Activated T-helper 9 cell treated with anti-CD3 and anti-CD28 coated beads, Interleukin-2, amount 50 U/mL, for 16 hours (primary cell): ENCODE results near the gene HSPA2.
A peak's percentile ranks its signal among the peaks of the same experiment; 100 is the strongest.
"Not testable (repeated sequence)": the region's sequence is repeated elsewhere in the genome, so short reads cannot be mapped to it uniquely, and the experiment has no call there.

Experiments
- DNase-seq: peaks from one replicate; pipeline ENCODE4 v3.0.0-alpha.2; 2020; ENCODE audit warnings: low read depth

HSPA2 gene

DNA sequence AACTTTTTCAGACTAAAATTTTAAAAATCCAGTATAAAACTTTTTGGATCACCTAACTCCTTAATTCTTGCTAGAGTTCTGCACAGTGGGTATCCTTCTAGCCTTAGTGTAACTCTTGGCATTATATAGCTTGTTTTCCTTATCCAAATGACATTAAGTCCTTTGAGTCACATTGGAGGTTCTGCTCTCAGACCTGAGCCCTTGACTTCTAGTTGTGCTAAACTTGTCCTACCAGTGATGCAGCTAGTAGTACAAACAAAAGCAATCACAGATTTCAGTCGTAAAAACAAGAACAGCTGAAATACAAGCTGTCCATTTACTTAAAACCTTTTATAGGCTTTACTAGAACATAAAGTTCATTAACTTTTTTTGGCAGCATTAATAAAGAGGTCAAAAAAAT, 25.5 kb upstream of the HSPA2 start:
- DNase-seq, result no peak

GRCh38 chr14:64516969-64517368, 23.6 kb upstream of the HSPA2 start:
- DNase-seq, result no peak

GRCh38 chr14:64517667-64518066, 22.9 kb upstream of the HSPA2 start:
- DNase-seq, result not testable (repeated sequence)

DNA sequence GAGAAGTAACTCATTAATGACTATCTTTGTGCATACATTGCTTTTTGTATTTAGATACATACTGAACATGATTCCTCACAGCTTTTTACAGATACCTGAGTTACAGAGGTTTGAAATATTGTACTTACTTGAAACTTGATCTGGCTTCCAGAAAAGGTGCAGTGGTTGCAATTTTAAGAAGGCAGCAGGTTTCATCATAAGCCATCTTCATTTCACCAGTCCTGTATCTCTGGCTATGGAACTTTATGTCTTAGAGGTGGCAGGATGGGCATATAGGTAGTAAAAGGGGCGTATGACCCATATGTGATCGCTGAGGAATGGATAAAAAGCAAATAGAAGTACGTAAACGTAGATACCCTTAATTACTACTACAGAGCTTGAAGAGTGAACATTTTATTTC, 22.3 kb upstream of the HSPA2 start:
- no peak for DNase-seq

DNA sequence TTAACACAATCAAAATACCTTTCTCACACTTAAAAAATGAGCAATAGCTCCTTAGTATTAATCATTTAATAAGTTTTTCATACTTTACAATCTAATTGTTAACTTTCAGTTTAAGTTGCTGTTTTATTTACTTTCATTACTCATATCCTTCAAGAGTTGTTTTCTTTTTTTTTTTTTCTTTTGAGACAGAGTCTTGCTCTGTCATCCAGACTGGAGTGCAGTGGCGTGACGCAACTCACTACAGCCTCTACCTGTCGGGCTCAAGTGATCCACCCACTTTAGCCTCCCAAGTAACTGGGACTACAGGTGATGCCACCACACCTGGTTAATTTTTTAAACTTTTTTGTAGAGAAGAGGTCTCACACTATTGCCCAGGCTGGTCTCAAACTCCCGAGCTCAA, 19.8 kb upstream of the HSPA2 start:
- no peak for DNase-seq

- no peak for DNase-seq
These were observed 17.8 kb upstream of the HSPA2 start for GRCh38 chr14:64522591-64523355.

DNA sequence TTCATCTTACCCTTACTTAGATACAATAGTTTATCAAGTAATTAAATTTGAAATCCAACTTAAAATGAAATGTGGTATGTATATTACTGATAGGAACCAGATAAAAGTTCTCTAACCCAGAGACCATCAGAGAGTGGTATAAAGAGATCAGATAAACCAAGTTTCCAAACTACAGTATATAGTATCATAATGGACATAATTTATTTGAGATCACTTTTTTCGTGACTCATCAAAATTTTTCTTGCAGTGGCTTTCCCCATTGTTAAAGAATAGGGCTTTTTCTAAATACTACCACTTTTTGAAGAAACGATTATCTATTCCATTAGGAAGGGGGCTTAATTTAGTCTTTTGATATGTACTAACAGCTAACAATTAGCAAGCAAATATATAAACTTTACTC, 15.2 kb upstream of the HSPA2 start:
- no peak for DNase-seq

GRCh38 chr14:64531567-64531966, 9.0 kb upstream of the HSPA2 start:
- DNase-seq, result no peak

GRCh38 chr14:64536488-64537245, 3.9 kb upstream of the HSPA2 start:
- no peak for DNase-seq

DNA sequence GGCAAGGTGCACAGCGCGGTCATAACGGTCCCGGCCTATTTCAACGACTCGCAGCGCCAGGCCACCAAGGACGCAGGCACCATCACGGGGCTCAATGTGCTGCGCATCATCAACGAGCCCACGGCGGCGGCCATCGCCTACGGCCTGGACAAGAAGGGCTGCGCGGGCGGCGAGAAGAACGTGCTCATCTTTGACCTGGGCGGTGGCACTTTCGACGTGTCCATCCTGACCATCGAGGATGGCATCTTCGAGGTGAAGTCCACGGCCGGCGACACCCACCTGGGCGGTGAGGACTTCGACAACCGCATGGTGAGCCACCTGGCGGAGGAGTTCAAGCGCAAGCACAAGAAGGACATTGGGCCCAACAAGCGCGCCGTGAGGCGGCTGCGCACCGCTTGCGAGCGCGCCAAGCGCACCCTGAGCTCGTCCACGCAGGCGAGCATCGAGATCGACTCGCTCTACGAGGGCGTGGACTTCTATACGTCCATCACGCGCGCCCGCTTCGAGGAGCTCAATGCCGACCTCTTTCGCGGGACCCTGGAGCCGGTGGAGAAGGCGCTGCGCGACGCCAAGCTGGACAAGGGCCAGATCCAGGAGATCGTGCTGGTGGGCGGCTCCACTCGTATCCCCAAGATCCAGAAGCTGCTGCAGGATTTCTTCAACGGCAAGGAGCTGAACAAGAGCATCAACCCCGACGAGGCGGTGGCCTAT, 875 bp downstream of the HSPA2 start:
- DNase-seq, result peak; percentile 4

DNA sequence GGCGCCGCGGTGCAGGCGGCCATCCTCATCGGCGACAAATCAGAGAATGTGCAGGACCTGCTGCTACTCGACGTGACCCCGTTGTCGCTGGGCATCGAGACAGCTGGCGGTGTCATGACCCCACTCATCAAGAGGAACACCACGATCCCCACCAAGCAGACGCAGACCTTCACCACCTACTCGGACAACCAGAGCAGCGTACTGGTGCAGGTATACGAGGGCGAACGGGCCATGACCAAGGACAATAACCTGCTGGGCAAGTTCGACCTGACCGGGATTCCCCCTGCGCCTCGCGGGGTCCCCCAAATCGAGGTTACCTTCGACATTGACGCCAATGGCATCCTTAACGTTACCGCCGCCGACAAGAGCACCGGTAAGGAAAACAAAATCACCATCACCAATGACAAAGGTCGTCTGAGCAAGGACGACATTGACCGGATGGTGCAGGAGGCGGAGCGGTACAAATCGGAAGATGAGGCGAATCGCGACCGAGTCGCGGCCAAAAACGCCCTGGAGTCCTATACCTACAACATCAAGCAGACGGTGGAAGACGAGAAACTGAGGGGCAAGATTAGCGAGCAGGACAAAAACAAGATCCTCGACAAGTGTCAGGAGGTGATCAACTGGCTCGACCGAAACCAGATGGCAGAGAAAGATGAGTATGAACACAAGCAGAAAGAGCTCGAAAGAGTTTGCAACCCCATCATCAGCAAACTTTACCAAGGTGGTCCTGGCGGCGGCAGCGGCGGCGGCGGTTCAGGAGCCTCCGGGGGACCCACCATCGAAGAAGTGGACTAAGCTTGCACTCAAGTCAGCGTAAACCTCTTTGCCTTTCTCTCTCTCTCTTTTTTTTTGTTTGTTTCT, 1.7 kb downstream of the HSPA2 start:
- no peak for DNase-seq

DNA sequence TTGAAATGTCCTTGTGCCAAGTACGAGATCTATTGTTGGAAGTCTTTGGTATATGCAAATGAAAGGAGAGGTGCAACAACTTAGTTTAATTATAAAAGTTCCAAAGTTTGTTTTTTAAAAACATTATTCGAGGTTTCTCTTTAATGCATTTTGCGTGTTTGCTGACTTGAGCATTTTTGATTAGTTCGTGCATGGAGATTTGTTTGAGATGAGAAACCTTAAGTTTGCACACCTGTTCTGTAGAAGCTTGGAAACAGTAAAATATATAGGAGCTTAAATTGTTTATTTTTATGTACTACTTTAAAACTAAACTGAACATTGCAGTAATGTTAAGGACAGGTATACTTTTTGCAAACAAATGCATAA, 2.3 kb downstream of the HSPA2 start:
- no peak for DNase-seq

DNA sequence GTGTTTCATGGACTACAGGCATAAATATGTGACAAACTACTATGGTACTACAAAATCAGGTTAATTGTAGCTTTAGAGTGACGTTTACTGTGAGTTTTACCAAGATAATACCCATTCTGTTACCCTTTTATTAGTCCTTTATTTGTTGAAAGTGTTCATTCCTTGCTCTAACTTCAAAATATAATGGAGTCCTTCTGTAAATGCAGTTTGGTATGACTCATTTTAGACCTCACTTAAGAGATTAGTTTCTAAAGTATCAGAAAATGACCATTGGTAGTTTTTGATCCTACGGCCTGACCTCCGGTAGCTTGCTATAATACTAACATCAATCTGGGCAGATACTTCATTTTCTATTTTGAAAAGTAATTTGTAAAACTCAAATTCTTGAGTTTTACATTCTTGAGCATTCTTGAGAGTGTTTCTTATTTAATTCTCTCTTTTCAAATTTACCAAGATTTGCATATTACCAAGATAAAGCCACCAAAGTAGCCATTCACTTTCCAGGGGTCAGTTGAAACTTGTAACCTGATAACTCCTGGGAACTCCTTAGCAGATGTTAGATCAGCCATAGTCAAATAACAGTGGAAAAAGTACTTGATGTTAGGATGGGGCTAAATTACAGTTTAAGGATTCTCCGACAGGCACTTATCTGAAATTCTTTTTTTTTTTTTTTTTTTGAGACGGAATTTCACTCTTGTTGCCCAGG, 4.2 kb downstream of the HSPA2 start:
- DNase-seq, result no peak

DNA sequence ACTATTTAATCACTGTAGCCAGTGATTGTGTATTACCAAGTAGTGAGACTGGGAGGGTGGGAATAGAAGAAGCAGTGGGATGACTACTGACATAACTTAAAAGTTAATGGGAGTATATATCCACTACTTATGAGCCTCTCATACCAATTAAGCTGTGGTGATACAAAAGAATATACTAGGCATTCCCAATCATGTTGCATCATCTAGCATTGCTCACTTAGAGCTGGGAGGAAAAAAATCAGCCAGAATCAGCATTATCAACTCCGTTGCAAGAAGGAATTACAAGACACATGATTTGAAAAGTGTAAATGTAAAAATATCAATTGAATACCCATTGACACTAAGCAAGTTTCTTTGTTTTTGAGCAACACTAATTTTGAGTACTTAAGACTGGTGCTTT, 8.5 kb downstream of the HSPA2 start:
- no peak for DNase-seq

- peak; percentile 27 for DNase-seq
These were observed 9.5 kb downstream of the HSPA2 start, which contains the start of gene PPP1R36 for GRCh38 chr14:64549791-64550620. TSS of gene PPP1R36 (plus strand) at chr14:64549961. CDS start at chr14:64549998, 37 bp downstream.

GRCh38 chr14:64550621-64551333, 10.2 kb downstream of the HSPA2 start:
- no peak for DNase-seq

DNA sequence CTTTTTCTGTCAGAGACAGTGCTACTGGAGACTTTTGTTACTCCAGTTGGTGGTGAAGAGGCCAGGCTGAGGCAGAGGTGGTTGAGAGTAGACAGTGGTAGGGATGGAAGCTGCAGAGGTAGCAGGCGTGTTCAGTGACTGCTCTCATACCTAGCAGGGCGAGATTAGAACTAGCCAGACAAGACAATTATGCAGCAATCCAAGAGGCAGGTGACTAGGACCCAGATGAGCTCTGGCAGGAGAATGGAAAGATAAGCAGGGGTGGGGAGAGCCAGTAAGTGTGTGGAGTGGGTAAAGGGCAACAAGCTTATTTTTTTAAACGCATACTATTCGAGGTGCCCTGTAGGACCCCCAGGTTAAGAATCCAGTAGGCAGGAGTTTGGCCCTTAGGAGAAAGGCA, 14.0 kb downstream of the HSPA2 start:
- no peak for DNase-seq

- DNase-seq, result no peak
These were observed 16.0 kb downstream of the HSPA2 start for GRCh38 chr14:64556526-64556925.

GRCh38 chr14:64558216-64558615, 17.7 kb downstream of the HSPA2 start:
- not testable (repeated sequence) for DNase-seq

DNA sequence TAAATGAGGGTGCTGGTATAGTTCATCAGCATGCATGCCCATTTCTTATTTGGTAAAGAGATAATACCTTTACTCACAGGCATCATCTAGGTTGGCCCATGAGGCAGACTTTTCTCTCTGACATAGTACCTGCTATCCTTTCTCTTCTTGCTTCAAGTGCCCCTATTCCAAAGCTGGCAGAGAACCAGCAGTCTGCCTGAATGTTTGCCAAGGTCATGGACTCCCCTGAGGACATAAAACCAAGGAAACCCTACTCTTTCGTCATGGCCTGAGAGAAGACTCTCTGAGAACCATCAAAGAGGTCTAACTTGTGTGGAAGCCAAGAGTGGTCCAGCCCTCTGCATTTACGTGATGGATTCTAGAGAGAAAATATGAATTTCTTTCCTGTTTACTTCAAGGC, 21.1 kb downstream of the HSPA2 start:
- no peak for DNase-seq
